Cortex of kidney (tissue), 1 donor: ENCODE results near the gene ZCCHC17.
A peak's percentile ranks its signal among the peaks of the same experiment; 100 is the strongest.
"Not testable (repeated sequence)": the region's sequence is repeated elsewhere in the genome, so short reads cannot be mapped to it uniquely, and the experiment has no call there.

Experiments
- DNase-seq: peaks from one replicate; lab custom pipeline; 2025; lab: John Stamatoyannopoulos, UW

Gene ZCCHC17, protein sequence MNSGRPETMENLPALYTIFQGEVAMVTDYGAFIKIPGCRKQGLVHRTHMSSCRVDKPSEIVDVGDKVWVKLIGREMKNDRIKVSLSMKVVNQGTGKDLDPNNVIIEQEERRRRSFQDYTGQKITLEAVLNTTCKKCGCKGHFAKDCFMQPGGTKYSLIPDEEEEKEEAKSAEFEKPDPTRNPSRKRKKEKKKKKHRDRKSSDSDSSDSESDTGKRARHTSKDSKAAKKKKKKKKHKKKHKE

DNA sequence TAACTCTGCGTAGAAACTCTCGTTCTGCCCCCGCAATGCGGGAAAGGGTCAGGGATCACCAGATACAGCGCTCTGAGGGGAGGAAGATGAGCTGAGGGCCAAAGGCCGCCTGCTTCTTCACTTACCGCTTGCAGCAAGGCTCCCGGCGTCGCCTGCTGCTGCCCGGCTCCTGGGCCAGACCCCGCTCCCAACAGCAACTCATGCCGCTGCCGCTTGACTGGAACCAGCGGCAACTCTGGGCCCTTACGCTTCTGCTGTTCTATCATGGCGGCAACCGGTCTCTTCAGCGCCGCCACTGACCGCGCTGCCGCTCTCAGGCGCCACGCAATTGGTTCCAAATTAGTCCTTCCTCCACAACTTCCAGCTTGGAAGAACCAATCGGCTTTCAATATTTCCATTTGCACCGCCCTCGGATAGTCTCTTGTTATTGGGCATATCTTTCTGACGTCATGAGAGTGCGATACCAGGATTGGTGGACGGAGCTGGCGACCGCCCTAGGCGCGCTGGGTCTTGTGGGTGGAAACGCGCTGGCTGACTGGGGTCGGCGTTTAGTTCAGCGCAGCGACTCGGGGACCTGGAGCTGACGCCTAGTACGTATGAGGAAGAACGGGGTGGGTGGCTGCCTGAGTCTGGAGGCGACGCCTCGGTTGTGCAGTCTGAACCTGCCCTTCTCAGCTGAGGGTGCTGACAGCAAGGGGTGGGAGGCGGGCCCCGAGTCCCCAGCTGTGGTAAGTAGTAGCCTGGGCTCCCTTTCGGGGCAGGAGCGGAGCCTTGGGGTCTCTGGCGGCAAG is at the start of gene ZCCHC17, which contains the start of gene SNRNP40:
Gene ZCCHC17 (plus strand): TSS at position 547 of the 791 bp plus-strand sequence. CDS start 13,067 bp downstream, outside the sequence.
Gene SNRNP40 (minus strand): TSS at position 303 of the 791 bp plus-strand sequence. CDS start 37 bp downstream, at position 266.
- peak; percentile 22 for DNase-seq

DNA sequence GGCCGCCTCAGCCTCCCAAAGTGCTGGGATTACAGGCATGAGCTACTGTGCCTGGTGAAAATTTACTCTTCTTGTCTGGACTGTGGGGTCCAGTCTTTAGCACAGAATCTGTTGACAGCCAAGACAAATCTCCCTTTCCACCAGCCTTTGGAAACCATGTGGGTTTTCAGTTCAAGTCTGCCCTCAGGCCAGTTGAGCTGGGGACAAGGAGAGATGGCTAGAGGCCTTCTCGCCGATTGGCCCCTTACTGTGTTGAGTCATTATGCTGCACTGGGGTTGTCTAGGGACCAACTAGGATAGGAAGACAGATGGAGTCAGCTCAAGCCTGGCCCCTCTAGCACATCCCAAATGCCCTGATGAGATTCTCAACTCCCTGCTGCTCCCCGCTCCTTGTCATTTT is 48.6 kb upstream of the ZCCHC17 start:
- no peak for DNase-seq

DNA sequence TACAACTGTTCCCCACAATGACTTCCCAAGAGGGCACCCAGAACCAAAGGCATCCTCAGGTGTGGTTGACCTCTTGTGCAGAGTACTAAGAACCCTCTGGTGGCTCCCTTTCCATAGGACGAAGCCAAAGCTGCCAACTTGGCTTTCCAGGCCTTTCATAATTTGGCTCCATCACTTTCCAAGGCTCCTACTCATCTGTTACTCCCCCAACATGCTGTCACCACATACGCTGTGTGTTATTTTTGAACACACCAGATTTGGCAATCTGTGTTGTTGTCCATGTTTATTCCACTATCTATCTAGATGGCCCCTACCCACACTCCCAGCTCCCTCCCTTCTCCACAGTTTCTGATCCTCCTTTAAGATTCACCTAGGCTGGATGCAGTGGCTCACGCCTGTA is 47.0 kb upstream of the ZCCHC17 start:
- DNase-seq, result no peak

DNA sequence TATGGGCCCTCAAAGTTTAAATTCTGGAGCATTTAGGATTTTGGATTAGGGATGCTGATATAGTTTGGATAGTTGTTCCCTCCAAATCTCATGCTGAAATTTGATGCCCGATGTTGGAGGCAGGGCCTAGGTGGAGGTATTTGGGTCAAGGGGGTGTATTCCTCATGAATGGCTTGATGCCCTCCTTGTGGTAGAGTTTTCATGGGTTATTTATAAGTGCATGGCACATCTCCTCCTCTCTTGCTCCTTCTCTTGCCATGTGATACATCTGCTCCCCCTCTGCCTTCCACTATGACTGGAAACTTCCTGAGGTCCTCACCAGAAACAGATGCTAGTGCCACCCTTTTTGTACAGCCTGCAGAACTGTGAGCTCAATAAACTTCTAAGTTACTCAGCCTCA is 39.6 kb upstream of the ZCCHC17 start:
- no peak for DNase-seq

- no peak for DNase-seq
Observed at GRCh38 chr1:31258581-31258980, 38.3 kb upstream of the ZCCHC17 start.

DNA sequence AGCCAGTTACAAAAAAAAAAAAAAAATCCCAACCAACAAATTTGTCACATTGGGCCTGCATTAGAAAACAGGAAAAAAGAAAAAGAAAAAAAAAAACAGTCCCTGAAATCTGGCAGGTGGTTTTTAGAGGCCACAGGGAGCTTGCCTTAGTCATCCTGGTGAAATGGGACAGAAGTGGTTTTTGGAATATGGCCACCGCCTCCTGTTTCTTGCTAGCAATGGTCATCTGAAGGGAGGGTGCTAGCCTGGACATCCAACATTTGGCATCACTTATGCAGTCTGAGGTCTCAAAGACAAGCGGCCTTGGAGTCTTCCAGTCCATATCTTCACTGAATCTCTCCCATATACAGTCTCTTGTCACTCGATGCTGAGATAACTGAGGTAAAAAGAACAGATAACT is 37.1 kb upstream of the ZCCHC17 start:
- DNase-seq, result no peak

DNA sequence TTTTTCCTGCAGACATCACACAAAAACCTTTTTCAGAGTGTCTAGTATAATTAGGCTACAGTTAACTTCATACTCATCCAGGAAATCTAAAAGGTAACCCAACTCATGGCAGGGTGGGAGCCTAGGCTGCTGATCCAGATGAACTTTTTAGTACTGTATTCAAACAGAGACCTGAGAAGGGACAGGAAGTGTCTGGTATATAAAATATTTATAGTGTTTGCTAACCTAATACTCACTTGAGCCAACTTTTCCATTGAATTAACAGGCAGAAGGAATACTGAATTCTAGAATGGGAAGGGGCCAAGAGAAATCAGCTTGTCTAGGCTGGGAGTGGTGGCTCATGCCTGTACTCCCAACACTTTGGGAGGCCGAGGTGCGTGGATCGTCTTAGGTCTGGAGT is 34.9 kb upstream of the ZCCHC17 start:
- DNase-seq, result no peak

- not testable (repeated sequence) for DNase-seq
Observed at GRCh38 chr1:31262393-31262792, 34.4 kb upstream of the ZCCHC17 start.

DNA sequence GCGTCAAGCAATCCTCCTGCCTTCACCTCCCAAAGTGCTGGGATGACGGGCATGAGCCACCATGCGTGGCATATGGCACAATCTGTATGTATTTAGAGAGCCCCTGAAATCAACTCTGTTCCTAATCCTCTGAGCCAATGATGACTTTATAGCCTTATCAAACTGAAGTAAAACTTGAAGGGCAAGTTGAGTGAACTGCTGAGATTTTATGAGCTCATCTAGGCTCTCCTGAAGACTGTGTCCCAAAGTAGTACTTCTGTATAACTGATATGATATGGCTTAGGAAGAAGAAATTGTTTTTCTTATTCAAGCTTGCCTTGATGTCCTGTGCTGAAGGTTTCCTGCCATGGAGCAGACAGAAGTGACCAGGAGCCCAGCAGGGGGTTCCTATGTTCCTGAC is 33.4 kb upstream of the ZCCHC17 start:
- DNase-seq, result no peak

- DNase-seq, result no peak
Observed at GRCh38 chr1:31264790-31265386, 31.9 kb upstream of the ZCCHC17 start.

DNA sequence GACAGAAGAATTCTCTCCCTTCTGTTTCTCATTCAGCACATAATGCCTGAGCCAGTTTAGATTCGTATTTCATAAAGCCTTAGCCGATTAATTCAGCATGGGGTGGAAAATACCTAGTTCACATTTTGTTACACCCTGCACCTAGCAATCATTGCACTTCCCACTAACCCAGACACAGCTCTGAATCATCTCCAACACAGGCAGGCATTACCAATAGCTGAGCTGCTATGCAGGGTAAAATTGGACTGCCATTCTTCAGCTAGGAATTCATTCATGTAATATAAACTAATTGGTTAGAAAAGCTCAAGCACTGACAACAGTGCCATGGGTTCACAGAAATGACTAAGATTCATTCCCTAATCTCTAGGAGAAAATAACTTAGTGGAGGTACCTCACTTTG is 30.3 kb upstream of the ZCCHC17 start:
- no peak for DNase-seq

DNA sequence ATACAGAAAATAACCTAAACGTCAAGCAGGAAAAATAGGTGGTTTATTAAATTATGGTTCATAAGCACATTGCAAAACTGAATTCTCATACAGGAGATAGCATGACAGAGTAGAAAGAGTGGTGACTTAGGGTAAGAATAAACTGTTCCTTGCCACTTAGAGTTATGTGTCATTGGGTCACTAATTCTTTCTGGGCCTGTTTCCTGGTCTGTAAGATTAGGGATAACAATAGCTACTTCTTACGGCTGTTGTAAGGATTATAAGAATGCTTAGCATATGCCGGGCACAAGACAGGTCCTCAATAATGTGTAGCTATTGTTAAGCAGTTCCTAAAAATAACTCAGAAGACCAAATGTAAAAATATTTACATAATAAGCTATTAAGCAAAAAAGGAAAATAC is 24.5 kb upstream of the ZCCHC17 start:
- DNase-seq, result no peak

DNA sequence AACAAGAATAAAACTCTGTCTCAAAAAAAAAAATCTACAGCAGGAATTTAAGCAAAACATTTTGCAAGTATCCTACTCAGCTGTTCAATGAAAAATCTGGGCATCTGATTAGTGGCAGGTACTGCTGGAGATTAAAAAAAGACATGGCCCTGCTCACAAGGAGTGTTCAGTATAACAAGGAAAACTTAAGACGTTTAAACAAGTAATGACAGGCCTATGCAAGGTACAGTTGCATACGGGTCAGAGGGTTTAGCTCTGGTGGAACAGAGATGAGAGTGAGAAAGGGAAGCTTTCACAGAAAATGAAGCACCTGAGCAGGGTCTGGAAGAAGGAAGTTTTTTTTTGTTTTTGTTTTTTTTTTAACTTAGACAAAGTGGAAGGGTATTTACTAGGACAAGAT is 23.2 kb upstream of the ZCCHC17 start:
- DNase-seq, result no peak

DNA sequence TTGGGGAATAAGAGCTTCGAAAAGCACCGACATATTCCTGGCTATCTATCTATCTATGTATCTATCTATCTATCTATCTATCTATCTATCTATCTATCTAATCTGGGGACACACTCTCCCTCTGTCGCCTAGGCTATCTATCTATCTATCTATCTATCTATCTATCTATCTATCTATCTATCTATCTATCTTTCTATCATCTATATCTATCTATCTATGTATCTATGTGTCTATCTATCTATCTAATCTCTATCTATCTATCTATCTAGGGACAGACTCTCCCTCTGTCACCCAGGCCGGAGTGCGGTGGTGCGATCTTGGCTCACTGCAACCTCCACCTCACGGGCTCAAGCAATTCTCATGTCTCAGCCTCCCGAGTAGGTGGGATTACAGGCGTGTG is 14.4 kb upstream of the ZCCHC17 start:
- DNase-seq, result not testable (repeated sequence)

GRCh38 chr1:31287791-31288190 is 9.0 kb upstream of the ZCCHC17 start:
- DNase-seq, result not testable (repeated sequence)

GRCh38 chr1:31289021-31289420 is 7.8 kb upstream of the ZCCHC17 start:
- DNase-seq, result no peak

DNA sequence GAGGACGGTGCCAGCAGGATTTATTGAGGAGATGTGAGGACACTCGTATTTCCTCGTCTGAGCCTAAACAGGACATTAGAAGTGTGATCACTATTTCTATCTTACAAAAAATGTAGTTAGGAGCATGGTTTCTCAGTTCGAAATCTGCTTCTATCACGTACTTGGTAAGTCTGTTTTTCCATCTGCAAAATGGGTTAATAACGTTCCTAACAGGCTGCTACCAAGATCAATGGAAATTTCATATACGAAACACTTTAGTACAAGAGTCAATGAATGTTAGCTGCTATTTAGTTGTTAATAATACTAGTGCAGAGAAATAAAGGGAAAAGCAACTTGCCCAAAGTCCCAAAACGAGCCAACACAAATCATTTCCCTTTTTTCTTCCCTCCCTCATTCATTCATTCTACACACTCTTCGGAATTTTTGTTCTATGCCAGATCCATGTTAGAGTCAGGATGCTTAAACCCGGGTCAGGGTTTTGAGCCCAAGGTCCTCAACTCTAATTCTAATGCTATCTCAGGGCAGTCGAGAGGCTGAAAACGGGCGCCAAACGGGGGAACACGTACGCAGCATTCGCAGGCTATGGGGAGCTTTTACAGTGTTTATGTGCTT is 852 bp upstream of the ZCCHC17 start:
- DNase-seq, result no peak

GRCh38 chr1:31297277-31298247 is 730 bp downstream of the ZCCHC17 start:
- DNase-seq, result no peak

- DNase-seq, result no peak
Observed at GRCh38 chr1:31299365-31299764, 2.5 kb downstream of the ZCCHC17 start.

DNA sequence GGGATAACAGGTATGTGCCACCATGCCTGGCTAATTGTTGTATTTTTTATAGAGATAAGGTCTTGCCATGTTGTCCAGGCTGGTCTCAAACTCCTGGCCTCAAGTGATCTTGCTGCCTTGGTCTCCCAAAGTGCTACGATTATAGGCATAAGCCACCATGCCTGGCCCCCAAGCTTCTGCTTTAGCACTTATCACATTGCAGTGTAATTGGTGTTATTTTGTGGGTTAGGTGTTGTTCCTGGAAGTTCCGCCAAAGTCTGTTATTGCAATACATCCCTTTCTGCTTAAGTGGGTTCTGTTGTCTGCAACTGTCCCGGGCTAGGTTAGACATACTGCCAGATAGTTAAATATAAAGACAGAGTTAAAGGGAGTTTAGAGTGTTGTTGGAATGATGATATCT is 3.4 kb downstream of the ZCCHC17 start:
- DNase-seq, result no peak

DNA sequence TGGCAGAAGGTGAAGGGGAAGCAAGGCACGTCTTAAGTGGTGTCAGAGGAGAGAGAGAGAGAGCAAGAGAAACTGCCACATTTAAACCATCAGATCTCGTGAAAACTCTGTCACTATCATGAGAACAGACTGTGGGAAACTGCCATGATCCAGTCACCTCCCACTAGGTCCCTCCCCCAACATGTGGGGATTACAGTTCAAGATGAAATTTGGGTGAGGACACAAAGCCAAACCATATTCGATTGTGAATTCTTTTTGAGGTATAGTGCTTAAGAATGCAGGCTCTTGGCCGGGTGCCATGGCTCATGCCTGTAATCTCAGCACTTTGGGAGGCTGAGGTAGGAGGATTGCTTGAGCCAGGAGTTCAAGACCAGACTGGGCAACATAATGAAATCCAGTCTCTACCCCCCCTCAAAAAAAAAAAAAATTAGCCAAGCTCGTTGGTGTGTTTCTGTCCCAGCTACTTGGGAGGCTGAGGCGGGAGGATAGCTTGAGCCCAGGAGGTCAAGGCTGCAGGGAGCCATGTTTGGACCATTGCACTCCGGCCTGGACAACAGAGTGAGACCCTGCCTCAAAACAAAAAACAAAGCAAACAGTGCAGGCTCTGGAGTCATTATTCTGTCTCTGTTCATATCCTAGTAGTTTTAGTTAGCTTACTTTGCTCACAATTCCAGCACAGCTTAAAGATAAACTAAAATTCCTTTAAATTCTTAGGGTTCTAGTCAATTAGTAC is 6.0 kb downstream of the ZCCHC17 start:
- DNase-seq, result no peak
